GM18502 (cell line): ENCODE measurements around the gene HINT3.
"Not testable (repeated sequence)": the region's sequence is repeated elsewhere in the genome, so short reads cannot be mapped to it uniquely, and the experiment has no call there.

Experiments used
- ATAC-seq: cut with Tn5 transposase; IDR thresholded peaks from one replicate; pipeline ENCODE4 v1.9.1; 2021; ENCODE audit warnings: mild to moderate bottlenecking; ENCODE audit not compliant: unreplicated experiment, poor library complexity

The HINT3 gene

GRCh38 chr6:125939026-125939425, 17.5 kb upstream of the HINT3 start:
- no peak for ATAC-seq

GRCh38 chr6:125939791-125940190, 16.8 kb upstream of the HINT3 start:
- ATAC-seq = no peak

- ATAC-seq = no peak
Measured at GRCh38 chr6:125940247-125941041, 16.1 kb upstream of the HINT3 start.

- no peak for ATAC-seq
Measured at GRCh38 chr6:125942672-125943527, 13.7 kb upstream of the HINT3 start.

- ATAC-seq = no peak
Measured at GRCh38 chr6:125943528-125944433, 12.8 kb upstream of the HINT3 start.

GRCh38 chr6:125944434-125944816, 12.1 kb upstream of the HINT3 start:
- ATAC-seq = no peak

- no peak for ATAC-seq
Measured at GRCh38 chr6:125944896-125945295, 11.7 kb upstream of the HINT3 start.

- ATAC-seq = no peak
Measured at GRCh38 chr6:125945378-125946141, 11.0 kb upstream of the HINT3 start.

- ATAC-seq = no peak
Measured at GRCh38 chr6:125947615-125948014, 9.0 kb upstream of the HINT3 start.

- ATAC-seq = no peak
Measured at GRCh38 chr6:125948455-125948854, 8.1 kb upstream of the HINT3 start.

GRCh38 chr6:125949069-125949468, 7.5 kb upstream of the HINT3 start:
- ATAC-seq = no peak

GRCh38 chr6:125950293-125950692, 6.3 kb upstream of the HINT3 start:
- no peak for ATAC-seq

- not testable (repeated sequence) for ATAC-seq
Measured at GRCh38 chr6:125950716-125951115, 5.9 kb upstream of the HINT3 start.

- ATAC-seq = no peak
Measured at GRCh38 chr6:125951323-125951722, 5.2 kb upstream of the HINT3 start.

GRCh38 chr6:125952764-125953501, 3.6 kb upstream of the HINT3 start:
- ATAC-seq = no peak

GRCh38 chr6:125953502-125953875, 3.1 kb upstream of the HINT3 start:
- ATAC-seq = no peak

- no peak for ATAC-seq
Measured at GRCh38 chr6:125954735-125955339, 1.7 kb upstream of the HINT3 start.

GRCh38 chr6:125955973-125956372, 597 bp upstream of the HINT3 start:
- ATAC-seq = no peak

- ATAC-seq = no peak
Measured at GRCh38 chr6:125957391-125957693, 772 bp downstream of the HINT3 start.
